HUES6 (cell line): ENCODE measurements around the gene MMEL1.
"Not testable (repeated sequence)": the region's sequence is repeated elsewhere in the genome, so short reads cannot be mapped to it uniquely, and the experiment has no call there.

Experiments used
- H3K27ac ChIP-seq: 2 replicates; pipeline ENCODE4 v1.7.0; 2013; ENCODE audit warnings: low read depth, mild to moderate bottlenecking, low read length, inconsistent platforms
- H3K27me3 ChIP-seq: 2 replicates; pipeline ENCODE4 v1.6.1; 2013; ENCODE audit warnings: low read length; ENCODE audit not compliant: control insufficient read depth, insufficient read depth
- H3K36me3 ChIP-seq: 2 replicates; pipeline ENCODE4 v1.6.1; 2013; ENCODE audit warnings: low read length; ENCODE audit not compliant: control insufficient read depth, insufficient read depth
- H3K4me1 ChIP-seq: 2 replicates; pipeline ENCODE4 v1.6.1; 2013; ENCODE audit warnings: low read length; ENCODE audit not compliant: control insufficient read depth, insufficient read depth
- H3K4me3 ChIP-seq: 2 replicates; pipeline ENCODE4 v1.5.1; 2013; ENCODE audit warnings: low read depth, low read length
- H3K9ac ChIP-seq: one replicate; pipeline ENCODE4 v1.6.1; 2013; ENCODE audit warnings: mild to moderate bottlenecking, low read length
- H3K9me3 ChIP-seq: 2 replicates; pipeline ENCODE4 v1.6.1; 2013; ENCODE audit warnings: low read depth, low read length; ENCODE audit not compliant: control insufficient read depth, insufficient read depth

The MMEL1 gene

GRCh38 chr1:2574350-2574749, 58.5 kb downstream of the MMEL1 start:
- H3K4me1 ChIP-seq, result peaks cover 8% of the 10 kb centered on the region
- H3K27ac ChIP-seq, result no peak overlapping the region
- no peak overlapping the region for H3K4me3 ChIP-seq
- peaks cover 13% of the 10 kb centered on the region for H3K9me3 ChIP-seq
- no peaks in the 10 kb centered on the region for H3K36me3 ChIP-seq
- no peak overlapping the region for H3K9ac ChIP-seq
- no peaks in the 10 kb centered on the region for H3K27me3 ChIP-seq

GRCh38 chr1:2573250-2573920, 59.4 kb downstream of the MMEL1 start:
- peaks cover 13% of the 10 kb centered on the region for H3K9me3 ChIP-seq
- H3K27me3 ChIP-seq, result no peaks in the 10 kb centered on the region; the same call in 1 of the 2 replicates
- peaks cover 5% of the 10 kb centered on the region for H3K4me1 ChIP-seq
- H3K4me3 ChIP-seq, result no peak overlapping the region
- no peak overlapping the region for H3K9ac ChIP-seq
- no peaks in the 10 kb centered on the region for H3K36me3 ChIP-seq
- H3K27ac ChIP-seq, result no peak overlapping the region

- no peak overlapping the region for H3K9ac ChIP-seq
- no peak overlapping the region for H3K4me3 ChIP-seq
- H3K27ac ChIP-seq, result no peak overlapping the region
- no peaks in the 10 kb centered on the region; the same call in 1 of the 2 replicates for H3K4me1 ChIP-seq
- peaks cover 13% of the 10 kb centered on the region for H3K9me3 ChIP-seq
- H3K27me3 ChIP-seq, result no peaks in the 10 kb centered on the region; the same call in 1 of the 2 replicates
- no peaks in the 10 kb centered on the region for H3K36me3 ChIP-seq
Observed at GRCh38 chr1:2571348-2571747, 61.5 kb downstream of the MMEL1 start.

GRCh38 chr1:2570332-2570731, 62.5 kb downstream of the MMEL1 start:
- Histone ChIP-seq H3K27ac (no peak overlapping the region), H3K27me3 (no peaks in the 10 kb centered on the region; the same call in 1 of the 2 replicates), H3K9ac (no peak overlapping the region), H3K4me3 (no peak overlapping the region), H3K9me3 (peaks cover 13% of the 10 kb centered on the region), H3K36me3 (no peaks in the 10 kb centered on the region), H3K4me1 (no peaks in the 10 kb centered on the region; the same call in 1 of the 2 replicates)

GRCh38 chr1:2569703-2570102, 63.1 kb downstream of the MMEL1 start:
- not testable (repeated sequence) for H3K36me3 ChIP-seq, H3K4me3 ChIP-seq, H3K4me1 ChIP-seq, H3K27me3 ChIP-seq, H3K27ac ChIP-seq, H3K9ac ChIP-seq
- peaks cover 13% of the 10 kb centered on the region for H3K9me3 ChIP-seq

GRCh38 chr1:2569060-2569459, 63.8 kb downstream of the MMEL1 start:
- Histone ChIP-seq H3K27me3 (no peaks in the 10 kb centered on the region; the same call in 1 of the 2 replicates), H3K9me3 (peaks cover 12% of the 10 kb centered on the region)

GRCh38 chr1:2568187-2568816, 64.5 kb downstream of the MMEL1 start:
- not testable (repeated sequence) for H3K9ac ChIP-seq, H3K36me3 ChIP-seq, H3K4me1 ChIP-seq, H3K4me3 ChIP-seq, H3K27me3 ChIP-seq, H3K9me3 ChIP-seq, H3K27ac ChIP-seq

More at GRCh38 chr1:2569060-2569459, 63.8 kb downstream of the MMEL1 start:
- Histone ChIP-seq H3K27ac (no peak overlapping the region), H3K4me3 (no peak overlapping the region), H3K4me1 (no peaks in the 10 kb centered on the region; the same call in 1 of the 2 replicates), H3K9ac (no peak overlapping the region), H3K36me3 (no peaks in the 10 kb centered on the region)

- H3K36me3 ChIP-seq, result no peaks in the 10 kb centered on the region
- H3K27ac ChIP-seq, result no peak overlapping the region
- H3K4me3 ChIP-seq, result no peak overlapping the region
- no peaks in the 10 kb centered on the region; the same call in 1 of the 2 replicates for H3K4me1 ChIP-seq
- no peaks in the 10 kb centered on the region; the same call in 1 of the 2 replicates for H3K27me3 ChIP-seq
- no peak overlapping the region for H3K9ac ChIP-seq
- no peaks in the 10 kb centered on the region for H3K9me3 ChIP-seq
Observed at GRCh38 chr1:2567083-2567679, 65.6 kb downstream of the MMEL1 start.

GRCh38 chr1:2566101-2567045, 66.4 kb downstream of the MMEL1 start:
- Histone ChIP-seq H3K9ac (no peak overlapping the region), H3K27ac (no peak overlapping the region), H3K4me3 (no peak overlapping the region), H3K4me1 (no peaks in the 10 kb centered on the region; the same call in 1 of the 2 replicates), H3K9me3 (no peaks in the 10 kb centered on the region), H3K27me3 (no peaks in the 10 kb centered on the region; the same call in 1 of the 2 replicates), H3K36me3 (no peaks in the 10 kb centered on the region)

- no peak overlapping the region for H3K9ac ChIP-seq
- H3K27ac ChIP-seq, result no peak overlapping the region
- no peaks in the 10 kb centered on the region for H3K36me3 ChIP-seq
- no peak overlapping the region for H3K4me3 ChIP-seq
- no peaks in the 10 kb centered on the region for H3K9me3 ChIP-seq
- H3K27me3 ChIP-seq, result no peaks in the 10 kb centered on the region; the same call in 1 of the 2 replicates
- no peaks in the 10 kb centered on the region; the same call in 1 of the 2 replicates for H3K4me1 ChIP-seq
Observed at GRCh38 chr1:2564815-2565374, 67.9 kb downstream of the MMEL1 start.
